A673 (cell line): ENCODE data around the gene OR52E2.

ENCODE experiments used
- EZH2 ChIP-seq: fragments of 200-600 bp; sonication (generic); IDR thresholded peaks from 2 replicates; pipeline ENCODE4 v1.6.1; 2017; ENCODE audit warnings: borderline replicate concordance, low read depth, mild to moderate bottlenecking, mixed read lengths, antibody characterized with exemption, low read length; ENCODE audit not compliant: poor library complexity, severe bottlenecking
- TF ChIP-seq, protein P1 (sequence below): fragments of 300-800, 200-600 bp; sonication (generic); conservative IDR thresholded peaks from 2 replicates; pipeline ENCODE4 v1.5.1; 2017; ENCODE audit warnings: low read depth, mild to moderate bottlenecking, antibody characterized with exemption, low read length, moderate library complexity, mixed read lengths

DNA sequence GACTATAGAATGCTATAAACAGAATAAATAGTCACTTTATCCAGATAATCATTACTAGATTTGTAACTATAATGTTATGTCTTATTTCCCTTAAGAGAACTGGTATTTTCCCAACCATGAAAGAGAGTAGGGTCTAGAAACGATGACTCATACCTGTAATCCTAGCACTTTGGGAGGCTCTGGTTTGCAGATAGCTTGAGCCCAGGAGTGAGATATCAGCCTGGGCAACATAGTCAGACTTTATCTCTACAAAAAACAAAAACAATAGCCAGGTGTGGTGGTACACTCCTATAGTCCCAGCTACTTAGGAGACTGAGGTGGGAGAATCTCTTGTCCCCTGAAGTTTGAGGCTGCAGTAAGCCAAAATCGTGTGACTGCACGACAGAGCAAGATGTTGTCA, 47.9 kb upstream of the OR52E2 start:
- TF ChIP-seq, protein P1, sequence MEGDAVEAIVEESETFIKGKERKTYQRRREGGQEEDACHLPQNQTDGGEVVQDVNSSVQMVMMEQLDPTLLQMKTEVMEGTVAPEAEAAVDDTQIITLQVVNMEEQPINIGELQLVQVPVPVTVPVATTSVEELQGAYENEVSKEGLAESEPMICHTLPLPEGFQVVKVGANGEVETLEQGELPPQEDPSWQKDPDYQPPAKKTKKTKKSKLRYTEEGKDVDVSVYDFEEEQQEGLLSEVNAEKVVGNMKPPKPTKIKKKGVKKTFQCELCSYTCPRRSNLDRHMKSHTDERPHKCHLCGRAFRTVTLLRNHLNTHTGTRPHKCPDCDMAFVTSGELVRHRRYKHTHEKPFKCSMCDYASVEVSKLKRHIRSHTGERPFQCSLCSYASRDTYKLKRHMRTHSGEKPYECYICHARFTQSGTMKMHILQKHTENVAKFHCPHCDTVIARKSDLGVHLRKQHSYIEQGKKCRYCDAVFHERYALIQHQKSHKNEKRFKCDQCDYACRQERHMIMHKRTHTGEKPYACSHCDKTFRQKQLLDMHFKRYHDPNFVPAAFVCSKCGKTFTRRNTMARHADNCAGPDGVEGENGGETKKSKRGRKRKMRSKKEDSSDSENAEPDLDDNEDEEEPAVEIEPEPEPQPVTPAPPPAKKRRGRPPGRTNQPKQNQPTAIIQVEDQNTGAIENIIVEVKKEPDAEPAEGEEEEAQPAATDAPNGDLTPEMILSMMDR: no peak
- no peak for TF ChIP-seq EZH2
